Tibial nerve (tissue), 4 donors: ENCODE measurements around the gene EXO5. TPM values are rescaled to one million over a fixed set of nuclear protein-coding genes. Genes with fewer than 3 reads are reported as not detected.
A peak's percentile ranks its signal among the peaks of the same experiment; 100 is the strongest.

Experiments
- DNase-seq, 2 donors: peaks; one replicate each; pipeline ENCODE4 v3.0.0-alpha.2; 2019; ENCODE audit warnings: low spot score in 2 of 2
- H3K27ac ChIP-seq, 4 donors: fragments of 200-600 bp; sonication (generic) in 3 of 4; one replicate each; pipeline ENCODE4 v1.5.1; 2017 to 2019; ENCODE audit warnings: mild to moderate bottlenecking in 1 of 4
- H3K27me3 ChIP-seq, 2 donors: fragments of 200-600 bp; sonication (generic) in 1 of 2; one replicate each; pipeline versions ENCODE4 v1.5.1 to v1.6.0; 2017 to 2019
- H3K36me3 ChIP-seq, 3 donors: fragments of 200-600 bp; sonication (generic); one replicate each; pipeline ENCODE4 v1.5.1; 2018 to 2019
- H3K4me1 ChIP-seq, 4 donors: fragments of 200-600 bp; sonication (generic) in 3 of 4; one replicate each; pipeline ENCODE4 v1.5.1; 2017 to 2019
- H3K4me3 ChIP-seq, 4 donors: fragments of 200-600 bp; sonication (generic) in 3 of 4; one replicate each; pipeline ENCODE4 v1.5.1; 2017 to 2019; ENCODE audit warnings: mild to moderate bottlenecking in 1 of 4, moderate library complexity in 1 of 4
- H3K9me3 ChIP-seq, 4 donors: fragments of 200-600 bp; sonication (generic) in 3 of 4; one replicate each; pipeline ENCODE4 v1.5.1; 2017 to 2019
- EP300 ChIP-seq, 2 donors: sonication (generic); formaldehyde crosslinking; IDR thresholded peaks; one replicate each; pipeline ENCODE4 v1.6.1; 2017; ENCODE audit warnings: antibody characterized with exemption in 2 of 2, mild to moderate bottlenecking in 1 of 2
- POLR2A ChIP-seq, 2 donors: fragments of 450-650 bp; IDR thresholded peaks; one replicate each; pipeline ENCODE4 v1.6.1; 2017; ENCODE audit warnings: antibody characterized with exemption in 2 of 2, mild to moderate bottlenecking in 2 of 2, moderate library complexity in 2 of 2
- WGBS, 2 donors: methylation state at CpG; one replicate each; pipeline ENCODE4 v1.1.5; 2018; 5-methylcytosine and 5-hydroxymethylcytosine counted together
- total RNA-seq, 4 donors: library from RNA; depleted of rRNA; stranded (reverse); fragments of >200 nt; gene quantifications; one replicate each; pipeline ENCODE4 v1.1.0, GENCODE V29; 2016
- TF ChIP-seq, protein P1 (sequence below), 5 experiments: fragments of 200-600 bp in 3 of 5; fragments of 450-650 bp in 2 of 5; sonication (generic) in 3 of 5; IDR thresholded peaks; one replicate each; pipeline ENCODE4 v1.5.1; 2016 to 2019; ENCODE audit warnings: antibody characterized with exemption in 5 of 5, mild to moderate bottlenecking in 3 of 5, moderate library complexity in 2 of 5

The EXO5 gene
- total RNA-seq, 4 donors from 2014 or later: 2.0 to 6.5 (median 4.6) TPM

DNA sequence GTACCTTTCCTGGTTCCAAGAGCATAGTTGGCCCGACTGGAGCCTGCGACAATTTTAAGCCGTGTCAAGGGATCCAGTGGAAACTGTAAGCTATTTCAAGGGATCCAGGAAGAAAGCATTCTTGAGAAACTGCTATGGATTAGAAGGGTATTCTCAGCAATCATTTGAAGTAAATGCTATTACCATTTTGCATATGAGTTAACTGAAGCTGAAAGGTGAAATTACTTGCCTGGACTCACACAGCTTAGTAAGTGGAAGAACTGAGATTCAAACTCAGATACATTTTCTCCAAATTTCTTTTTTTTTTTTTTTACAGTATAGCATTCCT lies 23.5 kb downstream of the EXO5 start:
- WGBS, 2 donors: 2% methylated on average over 3 of the region's 3 CpGs
- Histone ChIP-seq H3K4me1 (peaks cover 0 to 23% (median 9%) of the 10 kb centered on the region in 4 donors), H3K4me3 (peak overlapping the region; percentile 52 to 79 (median 64)), H3K9me3 (no peaks in the 10 kb centered on the region), H3K27ac (peak overlapping the region; percentile 69 to 92 (median 79)), H3K36me3 (peaks cover 0 to 21% (median 0%) of the 10 kb centered on the region in 3 donors), H3K27me3 (no peaks in the 10 kb centered on the region)
- DNase-seq: no peak
- TF ChIP-seq POLR2A (IDR thresholded peaks at IDR 0.05) (no peak), EP300 (IDR thresholded peaks at IDR 0.05) (no peak)
- TF ChIP-seq, protein P1, sequence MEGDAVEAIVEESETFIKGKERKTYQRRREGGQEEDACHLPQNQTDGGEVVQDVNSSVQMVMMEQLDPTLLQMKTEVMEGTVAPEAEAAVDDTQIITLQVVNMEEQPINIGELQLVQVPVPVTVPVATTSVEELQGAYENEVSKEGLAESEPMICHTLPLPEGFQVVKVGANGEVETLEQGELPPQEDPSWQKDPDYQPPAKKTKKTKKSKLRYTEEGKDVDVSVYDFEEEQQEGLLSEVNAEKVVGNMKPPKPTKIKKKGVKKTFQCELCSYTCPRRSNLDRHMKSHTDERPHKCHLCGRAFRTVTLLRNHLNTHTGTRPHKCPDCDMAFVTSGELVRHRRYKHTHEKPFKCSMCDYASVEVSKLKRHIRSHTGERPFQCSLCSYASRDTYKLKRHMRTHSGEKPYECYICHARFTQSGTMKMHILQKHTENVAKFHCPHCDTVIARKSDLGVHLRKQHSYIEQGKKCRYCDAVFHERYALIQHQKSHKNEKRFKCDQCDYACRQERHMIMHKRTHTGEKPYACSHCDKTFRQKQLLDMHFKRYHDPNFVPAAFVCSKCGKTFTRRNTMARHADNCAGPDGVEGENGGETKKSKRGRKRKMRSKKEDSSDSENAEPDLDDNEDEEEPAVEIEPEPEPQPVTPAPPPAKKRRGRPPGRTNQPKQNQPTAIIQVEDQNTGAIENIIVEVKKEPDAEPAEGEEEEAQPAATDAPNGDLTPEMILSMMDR (IDR thresholded peaks at IDR 0.05): no peak

DNA sequence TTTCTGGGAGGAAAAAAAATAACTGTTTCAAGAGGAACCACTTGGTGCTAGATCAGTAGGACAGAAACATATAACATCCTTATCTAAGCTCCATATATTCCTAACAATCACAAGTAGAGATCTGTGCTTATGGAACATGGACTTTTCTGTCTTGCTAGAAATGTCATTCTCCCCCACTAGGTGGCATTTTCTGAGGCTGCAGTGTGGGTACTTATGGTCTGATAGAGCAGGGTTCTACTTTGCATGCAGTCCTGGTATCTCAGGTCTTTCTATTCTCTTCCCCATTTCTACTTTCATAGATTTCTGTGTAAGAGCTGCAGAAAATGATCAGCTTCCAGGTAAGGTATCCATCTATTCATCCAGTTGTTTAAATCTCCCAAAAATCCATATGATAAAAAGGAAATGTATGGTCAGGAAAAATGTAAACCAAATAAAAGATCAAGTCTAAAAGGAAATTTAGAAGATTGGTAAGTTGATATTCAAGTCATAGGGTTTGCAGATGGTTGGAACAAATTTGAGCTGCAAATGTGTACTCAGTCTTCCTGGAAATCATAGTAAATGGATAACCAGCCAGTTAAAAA lies 24.4 kb downstream of the EXO5 start:
- Histone ChIP-seq H3K27ac (no peak overlapping the region), H3K4me3 (no peak overlapping the region), H3K9me3 (no peaks in the 10 kb centered on the region), H3K27me3 (no peaks in the 10 kb centered on the region), H3K36me3 (peaks cover 0 to 30% (median 0%) of the 10 kb centered on the region in 3 donors), H3K4me1 (peaks cover 0 to 23% (median 9%) of the 10 kb centered on the region in 4 donors)
- DNase-seq: peak in 1 of 2 donors; percentile 29
- TF ChIP-seq POLR2A (IDR thresholded peaks at IDR 0.05): no peak
- no peak for TF ChIP-seq EP300 (IDR thresholded peaks at IDR 0.05)
- TF ChIP-seq, protein P1 (IDR thresholded peaks at IDR 0.05): peak; percentile 25 to 48 (median 36)

DNA sequence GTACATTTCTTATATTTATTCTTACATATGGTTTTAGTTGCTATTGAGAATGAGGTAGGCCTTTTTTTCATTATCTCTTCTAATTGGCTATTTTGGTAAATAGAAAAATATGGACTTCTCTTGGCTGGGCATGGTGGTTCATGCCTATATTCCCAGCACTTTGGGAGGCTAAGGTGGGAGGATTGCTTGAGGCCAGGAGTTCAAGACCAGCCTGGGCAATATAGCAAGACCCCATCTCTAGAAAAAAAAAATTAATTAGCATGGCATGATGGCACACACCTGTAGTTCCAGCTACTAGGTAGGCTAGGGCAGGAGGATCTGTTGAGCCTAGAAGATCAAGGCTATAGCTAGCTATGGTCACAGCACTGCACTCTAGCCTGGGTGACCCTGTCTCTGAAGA lies 26.0 kb downstream of the EXO5 start:
- no peak for DNase-seq
- no peak overlapping the region for H3K27ac ChIP-seq
- TF ChIP-seq EP300 (IDR thresholded peaks at IDR 0.05) (no peak), POLR2A (IDR thresholded peaks at IDR 0.05) (no peak)
- TF ChIP-seq, protein P1 (IDR thresholded peaks at IDR 0.05): no peak
- H3K27me3 ChIP-seq: no peaks in the 10 kb centered on the region
- H3K4me1 ChIP-seq: peaks cover 0 to 23% (median 9%) of the 10 kb centered on the region in 4 donors
- peaks cover 0 to 44% (median 0%) of the 10 kb centered on the region in 3 donors for H3K36me3 ChIP-seq
- no peaks in the 10 kb centered on the region for H3K9me3 ChIP-seq
- no peak overlapping the region for H3K4me3 ChIP-seq

DNA sequence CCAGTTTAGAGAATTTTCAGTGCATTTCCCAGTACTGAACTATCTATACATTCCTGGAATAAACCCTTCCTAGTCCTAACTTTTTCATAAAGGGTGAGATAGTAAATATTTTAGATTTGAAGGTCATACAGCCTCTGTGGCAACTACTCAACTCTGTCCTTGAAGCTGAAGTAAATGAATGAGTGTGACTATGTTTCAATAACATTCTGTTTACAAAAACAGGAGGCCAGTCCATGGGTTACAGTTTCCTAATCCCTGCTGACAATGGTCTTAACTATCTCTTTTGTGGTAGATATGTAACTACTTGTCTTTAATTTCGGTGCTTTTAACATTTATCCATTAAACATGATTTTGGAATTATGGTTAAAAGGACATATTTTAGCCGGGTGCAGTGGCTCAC lies 27.2 kb downstream of the EXO5 start:
- no peaks in the 10 kb centered on the region for H3K9me3 ChIP-seq
- no peak overlapping the region for H3K4me3 ChIP-seq
- WGBS, 2 donors: 94% methylated on average over 2 of the region's 2 CpGs
- H3K27ac ChIP-seq: no peak overlapping the region
- peaks cover 0 to 53% (median 0%) of the 10 kb centered on the region in 3 donors for H3K36me3 ChIP-seq
- TF ChIP-seq EP300 (IDR thresholded peaks at IDR 0.05) (no peak), POLR2A (IDR thresholded peaks at IDR 0.05) (no peak)
- TF ChIP-seq, protein P1 (IDR thresholded peaks at IDR 0.05): no peak
- no peaks in the 10 kb centered on the region for H3K27me3 ChIP-seq
- no peak for DNase-seq
- H3K4me1 ChIP-seq: peaks cover 0 to 19% (median 9%) of the 10 kb centered on the region in 4 donors

DNA sequence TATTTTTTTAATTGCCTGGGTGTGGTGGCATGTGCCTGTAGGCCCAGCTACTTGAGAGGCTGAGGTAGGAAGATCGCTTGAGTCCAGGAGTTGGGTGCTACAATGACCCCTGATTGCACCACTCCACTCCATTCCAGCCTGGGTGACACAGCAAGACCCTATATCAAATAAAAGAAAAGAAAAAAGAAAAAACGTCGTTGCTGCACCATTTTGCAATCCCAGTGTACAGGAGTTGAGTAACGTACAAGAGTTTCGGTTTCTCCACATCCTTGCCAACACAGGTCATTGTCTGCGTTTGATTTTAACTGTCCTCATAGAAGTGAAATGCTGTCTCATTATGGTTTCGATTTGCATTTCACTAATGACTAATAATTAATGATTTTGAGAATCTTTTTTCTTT lies 30.8 kb downstream of the EXO5 start:
- Histone ChIP-seq H3K4me3 (no peak overlapping the region), H3K27me3 (no peaks in the 10 kb centered on the region), H3K36me3 (peaks cover 0 to 89% (median 0%) of the 10 kb centered on the region in 3 donors), H3K27ac (no peak overlapping the region), H3K4me1 (no peaks in the 10 kb centered on the region), H3K9me3 (no peaks in the 10 kb centered on the region)
- TF ChIP-seq, protein P1 (IDR thresholded peaks at IDR 0.05): no peak
- TF ChIP-seq POLR2A (IDR thresholded peaks at IDR 0.05) (no peak), EP300 (IDR thresholded peaks at IDR 0.05) (no peak)
- WGBS, 2 donors: 84 to 89% methylated on average over 7 of the region's 7 CpGs
- DNase-seq: no peak
